ENCODE results near the gene KDF1. TPM values are rescaled to one million over a fixed set of nuclear protein-coding genes. Genes with fewer than 3 reads are reported as not detected.
A peak's percentile ranks its signal among the peaks of the same experiment; 100 is the strongest.

Gene KDF1
- total RNA-seq, 1 donor from 2014 or later = 11.9 TPM

DNA sequence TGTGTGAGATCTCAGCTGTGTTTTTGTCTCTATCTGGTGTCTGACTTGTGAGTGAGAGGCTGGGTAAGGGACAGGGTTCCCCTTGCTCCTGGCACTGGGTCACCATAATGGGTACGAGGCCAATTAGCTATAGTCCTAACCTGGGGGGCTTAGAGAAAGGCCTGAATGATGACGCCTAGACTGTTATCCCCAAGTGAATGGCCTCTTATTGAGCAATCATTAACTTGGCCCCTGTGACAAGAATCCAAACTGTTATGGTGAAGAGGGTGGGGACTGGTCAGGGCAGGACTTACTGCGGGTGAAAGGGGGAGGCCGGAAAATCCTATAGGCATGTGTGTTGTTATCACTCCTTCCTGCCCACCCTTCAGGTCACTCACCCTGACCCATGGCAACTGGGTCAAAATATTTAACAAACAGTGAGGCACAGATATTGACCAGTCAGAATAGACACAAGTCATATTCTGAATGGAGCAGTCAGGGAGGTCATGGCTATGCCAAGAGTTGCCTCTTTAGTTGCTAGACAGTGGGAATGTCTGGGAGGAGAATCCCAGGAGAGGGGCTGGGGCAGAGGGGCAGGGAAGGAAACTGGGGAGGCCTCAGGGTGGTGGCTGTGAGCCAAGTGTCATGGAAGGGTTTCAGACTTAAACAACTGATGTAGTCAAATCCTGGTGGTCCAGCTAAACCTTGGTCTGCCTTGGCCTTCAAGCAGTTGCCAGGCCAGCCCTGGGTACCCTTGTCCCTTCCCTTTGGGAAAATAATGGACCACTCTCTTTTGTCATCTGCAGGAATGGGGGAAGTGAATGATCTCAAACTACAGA lies 49.7 kb downstream of the KDF1 start:
- no peaks in the 10 kb centered on the region for H3K27me3 Mint-ChIP-seq (ENCODE audit: low read depth)
- no peak overlapping the region for H3K4me3 Mint-ChIP-seq
- TF ChIP-seq, protein P1, sequence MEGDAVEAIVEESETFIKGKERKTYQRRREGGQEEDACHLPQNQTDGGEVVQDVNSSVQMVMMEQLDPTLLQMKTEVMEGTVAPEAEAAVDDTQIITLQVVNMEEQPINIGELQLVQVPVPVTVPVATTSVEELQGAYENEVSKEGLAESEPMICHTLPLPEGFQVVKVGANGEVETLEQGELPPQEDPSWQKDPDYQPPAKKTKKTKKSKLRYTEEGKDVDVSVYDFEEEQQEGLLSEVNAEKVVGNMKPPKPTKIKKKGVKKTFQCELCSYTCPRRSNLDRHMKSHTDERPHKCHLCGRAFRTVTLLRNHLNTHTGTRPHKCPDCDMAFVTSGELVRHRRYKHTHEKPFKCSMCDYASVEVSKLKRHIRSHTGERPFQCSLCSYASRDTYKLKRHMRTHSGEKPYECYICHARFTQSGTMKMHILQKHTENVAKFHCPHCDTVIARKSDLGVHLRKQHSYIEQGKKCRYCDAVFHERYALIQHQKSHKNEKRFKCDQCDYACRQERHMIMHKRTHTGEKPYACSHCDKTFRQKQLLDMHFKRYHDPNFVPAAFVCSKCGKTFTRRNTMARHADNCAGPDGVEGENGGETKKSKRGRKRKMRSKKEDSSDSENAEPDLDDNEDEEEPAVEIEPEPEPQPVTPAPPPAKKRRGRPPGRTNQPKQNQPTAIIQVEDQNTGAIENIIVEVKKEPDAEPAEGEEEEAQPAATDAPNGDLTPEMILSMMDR (IDR thresholded peaks at IDR 0.05; ENCODE audit: unreplicated experiment) = no peak
- H3K36me3 Mint-ChIP-seq = no peaks in the 10 kb centered on the region
- no peaks in the 10 kb centered on the region for H3K4me1 Mint-ChIP-seq
- H3K9me3 Mint-ChIP-seq = no peaks in the 10 kb centered on the region
- H3K27ac Mint-ChIP-seq = no peak overlapping the region
- DNase-seq (ENCODE audit: low spot score in 2 of 2, unreplicated experiment in 2 of 2) = no peak

DNA sequence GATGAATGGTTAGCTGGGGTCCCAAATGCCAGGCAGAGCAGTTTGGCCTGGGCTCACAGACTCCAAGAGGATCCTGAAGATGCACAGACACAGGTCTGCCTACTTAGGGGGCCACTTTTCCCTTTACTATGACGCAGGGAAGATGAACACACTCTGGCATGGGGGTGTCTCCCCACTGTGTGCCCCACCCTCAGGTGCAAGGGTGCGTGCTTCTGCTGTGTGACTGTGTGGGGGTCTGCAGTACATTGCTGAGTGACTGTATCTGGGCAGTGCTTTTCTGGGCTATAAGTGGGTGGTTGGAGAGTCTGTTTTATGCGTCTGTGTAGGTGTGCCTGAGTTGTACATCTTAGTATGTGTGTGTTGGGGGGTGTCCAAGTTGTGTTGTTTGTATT lies 50.3 kb downstream of the KDF1 start:
- DNase-seq (ENCODE audit: low spot score in 2 of 2, unreplicated experiment in 2 of 2) = no peak
- Mint-ChIP-seq H3K4me1 (no peaks in the 10 kb centered on the region), H3K27me3 (ENCODE audit: low read depth) (no peaks in the 10 kb centered on the region), H3K27ac (no peak overlapping the region), H3K9me3 (no peaks in the 10 kb centered on the region), H3K36me3 (no peaks in the 10 kb centered on the region), H3K4me3 (no peak overlapping the region)
- TF ChIP-seq, protein P1 (IDR thresholded peaks at IDR 0.05; ENCODE audit: unreplicated experiment) = no peak

DNA sequence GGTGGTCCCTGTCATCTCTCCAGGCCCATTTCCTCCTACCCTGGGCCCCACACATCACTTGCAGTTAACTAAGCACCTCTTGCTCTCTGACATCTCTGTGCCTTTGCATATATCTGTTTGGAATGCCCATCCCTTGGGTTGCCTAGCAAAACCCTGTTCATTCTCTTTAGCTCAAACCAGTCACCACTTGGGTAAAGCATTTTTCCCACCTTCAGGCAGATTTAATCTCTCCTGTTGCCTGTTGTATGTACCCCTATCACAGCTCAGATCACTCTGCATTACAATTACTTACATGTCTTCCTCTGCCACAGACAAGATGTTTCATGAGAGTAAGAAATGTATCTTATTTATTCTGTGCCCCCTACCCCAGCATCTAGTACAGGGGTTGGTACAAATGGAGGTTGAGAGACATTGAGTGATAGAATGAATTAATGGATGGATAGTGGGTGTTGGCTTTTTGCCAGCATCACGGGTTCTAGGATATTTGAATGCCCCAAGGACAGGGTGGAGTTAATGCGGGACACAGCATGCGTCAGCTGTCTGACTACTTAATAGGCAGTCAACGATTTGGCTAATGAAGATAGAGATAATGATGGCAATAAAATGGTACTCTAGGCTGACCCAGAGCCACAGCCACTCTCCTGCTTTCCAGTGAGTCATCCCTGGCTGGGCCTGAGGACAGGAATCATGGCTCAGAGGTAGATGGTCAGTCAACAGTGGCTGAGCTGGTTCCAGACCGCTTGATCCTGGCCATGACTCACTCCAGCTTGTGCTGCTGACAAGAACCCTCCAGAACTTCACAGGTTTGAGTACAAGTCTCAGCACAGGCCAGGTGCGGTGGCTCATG lies 53.0 kb downstream of the KDF1 start:
- Mint-ChIP-seq H3K27ac (no peak overlapping the region), H3K4me3 (no peak overlapping the region), H3K9me3 (no peaks in the 10 kb centered on the region), H3K4me1 (no peaks in the 10 kb centered on the region), H3K36me3 (no peaks in the 10 kb centered on the region), H3K27me3 (ENCODE audit: low read depth) (no peaks in the 10 kb centered on the region)
- no peak for DNase-seq (ENCODE audit: low spot score in 2 of 2, unreplicated experiment in 2 of 2)
- TF ChIP-seq, protein P1 (IDR thresholded peaks at IDR 0.05; ENCODE audit: unreplicated experiment) = no peak

GRCh38 chr1:26900815-26901511 lies 59.3 kb downstream of the KDF1 start:
- H3K36me3 Mint-ChIP-seq = peaks cover 8% of the 10 kb centered on the region

More at GRCh38 chr1:26900815-26901511, 59.3 kb downstream of the KDF1 start:
- H3K27ac Mint-ChIP-seq = peak overlapping the region; percentile 99
- TF ChIP-seq, protein P1 (IDR thresholded peaks at IDR 0.05; ENCODE audit: unreplicated experiment) = no peak
- DNase-seq (ENCODE audit: low spot score in 2 of 2, unreplicated experiment in 2 of 2) = no peak
- peaks cover 21% of the 10 kb centered on the region for H3K4me1 Mint-ChIP-seq
- H3K9me3 Mint-ChIP-seq = no peaks in the 10 kb centered on the region
- no peaks in the 10 kb centered on the region for H3K27me3 Mint-ChIP-seq (ENCODE audit: low read depth)
- peak overlapping the region; percentile 98 for H3K4me3 Mint-ChIP-seq
